Left ventricle myocardium inferior (tissue), 1 donor: ENCODE results near the gene ACOT6. TPM values are rescaled to one million over a fixed set of nuclear protein-coding genes. Genes with fewer than 3 reads are reported as not detected.
"Not testable (repeated sequence)": the region's sequence is repeated elsewhere in the genome, so short reads cannot be mapped to it uniquely, and the experiment has no call there.

ENCODE experiments used
- DNase-seq: peaks from one replicate; pipeline ENCODE4 v3.0.0-alpha.2; 2020
- H3K27ac ChIP-seq: fragments of 200-600 bp; replicated peaks from 2 replicates; pipeline ENCODE4 v1.8.0; 2021
- H3K27me3 ChIP-seq: fragments of 200-600 bp; 2 replicates; pipeline ENCODE4 v1.8.0; 2021; ENCODE audit warnings: low read depth
- H3K36me3 ChIP-seq: fragments of 200-600 bp; 2 replicates; pipeline ENCODE4 v1.8.0; 2021
- H3K4me1 ChIP-seq: fragments of 200-600 bp; 2 replicates; pipeline ENCODE4 v1.8.0; 2021
- H3K4me3 ChIP-seq: fragments of 200-600 bp; 2 replicates; pipeline ENCODE4 v1.8.0; 2021; ENCODE audit warnings: mild to moderate bottlenecking, moderate library complexity
- H3K9me3 ChIP-seq: fragments of 200-600 bp; replicated peaks from 2 replicates; pipeline ENCODE4 v1.8.0; 2021
- intact Hi-C: fragments of 100-400 bp; cut with micrococcal nuclease; formaldehyde crosslinking; loops from one replicate; pipeline ENCODE4 v1.11.0; 2022
- total RNA-seq: library from RNA; stranded (reverse); fragmentation: NEBNext Ultra II Directional; extraction: Animal tissue kit (Norgen Biotek cat#: 25700); gene quantifications from one replicate; pipeline ENCODE4 v1.2.1, GENCODE V29; 2021
- TF ChIP-seq, protein P1 (sequence below): fragments of 200-600 bp; IDR thresholded peaks from 2 replicates; pipeline ENCODE4 v1.8.0; 2021; ENCODE audit warnings: antibody characterized with exemption, mild to moderate bottlenecking, borderline replicate concordance
- donor health status: DM: no; HTN: yes; CAD: no; lungs with severe emphysema.

ACOT6 gene
- total RNA-seq, 1 donor from 2014 or later, result not detected

DNA sequence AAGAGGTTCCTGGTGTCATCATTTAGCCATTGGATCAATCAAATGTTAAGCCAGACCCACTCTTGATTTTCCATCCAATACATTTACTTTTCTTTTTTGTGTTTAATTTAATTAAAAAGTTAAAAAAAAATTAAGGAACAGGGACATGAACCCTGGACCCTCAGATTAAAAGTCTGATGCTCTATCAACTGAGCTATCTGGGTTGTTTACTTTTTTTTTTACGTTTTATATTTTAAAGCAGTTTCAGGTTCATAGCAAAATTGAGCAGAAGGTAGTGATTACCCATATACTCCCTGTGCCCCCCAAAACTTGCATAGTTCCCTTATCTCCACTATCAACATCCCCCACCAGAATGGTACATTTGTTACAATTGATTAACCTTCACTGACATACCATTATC, 23.6 kb upstream of the ACOT6 start:
- no peak overlapping the region for H3K4me3 ChIP-seq
- no peaks in the 10 kb centered on the region for H3K36me3 ChIP-seq
- TF ChIP-seq, protein P1, sequence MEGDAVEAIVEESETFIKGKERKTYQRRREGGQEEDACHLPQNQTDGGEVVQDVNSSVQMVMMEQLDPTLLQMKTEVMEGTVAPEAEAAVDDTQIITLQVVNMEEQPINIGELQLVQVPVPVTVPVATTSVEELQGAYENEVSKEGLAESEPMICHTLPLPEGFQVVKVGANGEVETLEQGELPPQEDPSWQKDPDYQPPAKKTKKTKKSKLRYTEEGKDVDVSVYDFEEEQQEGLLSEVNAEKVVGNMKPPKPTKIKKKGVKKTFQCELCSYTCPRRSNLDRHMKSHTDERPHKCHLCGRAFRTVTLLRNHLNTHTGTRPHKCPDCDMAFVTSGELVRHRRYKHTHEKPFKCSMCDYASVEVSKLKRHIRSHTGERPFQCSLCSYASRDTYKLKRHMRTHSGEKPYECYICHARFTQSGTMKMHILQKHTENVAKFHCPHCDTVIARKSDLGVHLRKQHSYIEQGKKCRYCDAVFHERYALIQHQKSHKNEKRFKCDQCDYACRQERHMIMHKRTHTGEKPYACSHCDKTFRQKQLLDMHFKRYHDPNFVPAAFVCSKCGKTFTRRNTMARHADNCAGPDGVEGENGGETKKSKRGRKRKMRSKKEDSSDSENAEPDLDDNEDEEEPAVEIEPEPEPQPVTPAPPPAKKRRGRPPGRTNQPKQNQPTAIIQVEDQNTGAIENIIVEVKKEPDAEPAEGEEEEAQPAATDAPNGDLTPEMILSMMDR, result no peak
- no peaks in the 10 kb centered on the region for H3K27me3 ChIP-seq
- H3K27ac ChIP-seq, result no peak overlapping the region
- H3K9me3 ChIP-seq, result no peaks in the 10 kb centered on the region
- intact Hi-C loops, result no loop called here
- DNase-seq, result no peak
- H3K4me1 ChIP-seq, result peaks cover 12% of the 10 kb centered on the region

DNA sequence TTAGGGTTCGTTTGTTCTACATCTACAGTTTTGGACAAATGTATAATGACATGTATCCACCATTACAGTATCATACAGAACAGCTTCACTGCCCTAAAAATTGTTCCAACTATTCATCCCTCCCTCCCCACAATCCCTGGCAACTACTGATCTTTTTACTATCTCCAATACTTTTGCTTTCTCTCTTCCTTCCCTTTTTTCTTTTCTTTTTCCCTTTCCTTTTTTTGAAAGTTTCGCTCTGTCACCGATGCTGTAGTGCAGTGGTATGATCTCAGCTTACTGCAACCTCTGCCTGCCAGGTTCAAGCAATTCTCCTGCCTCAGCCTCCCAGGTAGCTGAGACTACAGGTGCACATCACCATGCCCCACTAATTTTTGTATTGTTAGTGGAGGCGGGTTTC, 23.2 kb upstream of the ACOT6 start:
- H3K4me3 ChIP-seq, result no peak overlapping the region
- DNase-seq, result no peak
- intact Hi-C loops, result no loop called here
- no peaks in the 10 kb centered on the region for H3K27me3 ChIP-seq
- H3K27ac ChIP-seq, result no peak overlapping the region
- TF ChIP-seq, protein P1, result no peak
- no peaks in the 10 kb centered on the region for H3K36me3 ChIP-seq
- peaks cover 12% of the 10 kb centered on the region for H3K4me1 ChIP-seq
- no peaks in the 10 kb centered on the region for H3K9me3 ChIP-seq

DNA sequence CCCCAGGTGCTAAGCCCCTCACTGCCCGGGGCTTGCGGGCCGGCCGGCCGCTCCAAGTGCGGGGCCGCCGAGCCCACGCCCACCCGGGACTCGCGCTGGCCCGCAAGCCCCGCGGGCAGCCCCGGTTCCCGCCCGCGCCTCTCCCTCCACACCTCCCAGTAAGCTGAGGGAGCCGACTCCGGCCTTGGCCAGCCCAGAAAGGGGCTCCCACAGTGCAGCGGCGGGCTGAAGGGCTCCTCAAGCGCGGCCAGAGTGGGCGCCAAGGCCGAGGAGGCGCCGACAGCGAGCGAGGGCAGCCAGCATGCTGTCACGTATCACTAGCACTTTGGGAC, 21.7 kb upstream of the ACOT6 start:
- intact Hi-C loops, H3K36me3 ChIP-seq, DNase-seq: not testable (repeated sequence)

GRCh38 chr14:73591690-73592449, 20.4 kb upstream of the ACOT6 start, which contains the start of gene ACOT4:
Gene ACOT4, plus strand, starts transcription at chr14:73591873. Its CDS starts 87 bp downstream, at chr14:73591960.
- TF ChIP-seq, protein P1, result peak; percentile 28
- peak; percentile 22 for DNase-seq
- Histone ChIP-seq H3K36me3 (no peaks in the 10 kb centered on the region), H3K27me3 (no peaks in the 10 kb centered on the region), H3K4me3 (peak within 1 kb of the TSS; percentile 77), H3K9me3 (no peaks in the 10 kb centered on the region), H3K4me1 (peaks cover 12% of the 10 kb centered on the region), H3K27ac (peak within 1 kb of the TSS; percentile 33)
- intact Hi-C loops, result no loop called here

More for the DNA sequence above, 21.7 kb upstream of the ACOT6 start:
- H3K27ac ChIP-seq, H3K27me3 ChIP-seq, H3K4me3 ChIP-seq, H3K9me3 ChIP-seq: not testable (repeated sequence)
- H3K4me1 ChIP-seq, result peaks cover 12% of the 10 kb centered on the region

DNA sequence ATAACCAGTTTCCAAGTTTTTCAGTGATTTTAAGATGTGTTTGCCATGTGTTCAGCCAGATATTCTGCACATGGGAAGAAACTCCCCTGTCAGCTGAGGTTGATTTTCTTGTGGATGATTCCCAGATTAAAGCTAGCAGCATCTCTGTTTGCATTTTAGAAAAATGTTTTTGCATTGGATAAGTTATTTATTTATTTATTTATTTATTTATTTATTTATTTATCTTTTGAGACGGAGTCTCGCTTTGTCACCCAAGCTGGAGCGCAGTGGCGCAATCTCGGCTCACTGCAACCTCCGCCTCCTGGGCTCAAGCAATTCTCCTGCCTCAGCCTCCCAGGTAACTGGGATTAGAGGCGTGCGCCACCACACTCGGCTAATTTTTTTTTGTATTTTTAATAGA, 17.8 kb upstream of the ACOT6 start:
- Histone ChIP-seq H3K27me3 (no peaks in the 10 kb centered on the region), H3K36me3 (no peaks in the 10 kb centered on the region), H3K9me3 (no peaks in the 10 kb centered on the region), H3K4me1 (peaks cover 12% of the 10 kb centered on the region), H3K27ac (no peak overlapping the region), H3K4me3 (no peak overlapping the region)
- TF ChIP-seq, protein P1, result no peak
- no peak for DNase-seq
- intact Hi-C loops, result no loop called here

DNA sequence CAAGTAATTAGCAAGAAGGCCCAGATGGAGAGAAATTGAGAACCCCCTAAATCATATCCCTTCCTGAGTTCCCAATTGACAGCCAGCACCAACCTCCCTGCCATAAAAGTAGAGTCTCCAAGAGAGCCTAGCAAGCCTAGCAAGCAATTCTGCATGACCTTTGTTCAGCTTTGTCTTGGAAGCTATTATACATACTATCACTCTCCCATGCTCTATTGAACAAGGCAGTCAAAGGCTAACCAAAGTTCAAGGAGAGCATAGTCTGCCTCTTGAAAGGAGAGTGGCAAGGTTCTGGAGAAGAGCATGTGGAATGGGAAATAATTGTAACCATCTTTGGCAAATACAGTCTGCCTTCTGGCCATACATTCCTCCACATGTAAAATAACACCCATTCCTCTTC, 12.8 kb upstream of the ACOT6 start:
- H3K9me3 ChIP-seq, result no peaks in the 10 kb centered on the region
- intact Hi-C loops, result no loop called here

More for the DNA sequence above, 12.8 kb upstream of the ACOT6 start:
- H3K36me3 ChIP-seq, result no peaks in the 10 kb centered on the region
- DNase-seq, result no peak
- H3K27ac ChIP-seq, result no peak overlapping the region
- no peak overlapping the region for H3K4me3 ChIP-seq
- TF ChIP-seq, protein P1, result no peak
- H3K4me1 ChIP-seq, result no peaks in the 10 kb centered on the region
- no peaks in the 10 kb centered on the region for H3K27me3 ChIP-seq
